HEK293 (cell line): ENCODE results near the gene KCNF1.

Source experiments
- HOXC10 ChIP-seq: sonication (generic); formaldehyde crosslinking; IDR thresholded peaks from 2 replicates; pipeline ENCODE4 v1.8.1; 2023; ENCODE audit warnings: mild to moderate bottlenecking, missing genetic modification reagents
- REPIN1 ChIP-seq: fragments of 450-650 bp; formaldehyde crosslinking; IDR thresholded peaks from 2 replicates; pipeline ENCODE4 v1.5.1; 2017; ENCODE audit warnings: missing biosample characterization, missing genetic modification characterization, low read depth
- WT1 ChIP-seq: fragments of 450-650 bp; formaldehyde crosslinking; IDR thresholded peaks from 2 replicates; pipeline ENCODE4 v1.5.1; 2016; ENCODE audit warnings: missing biosample characterization, missing genetic modification characterization
- YY2 ChIP-seq: fragments of 450-650 bp; formaldehyde crosslinking; IDR thresholded peaks from 2 replicates; pipeline ENCODE4 v1.5.1; 2016; ENCODE audit warnings: missing biosample characterization, missing genetic modification characterization
- ZNF274 ChIP-seq, 2 experiments: fragments of 200-500 bp in 1 of 2; fragments of 450-650 bp in 1 of 2; sonication (Bioruptor generic) in 1 of 2; formaldehyde crosslinking in 1 of 2; IDR thresholded peaks; 2 replicates each; pipeline versions ENCODE4 v1.5.1 to v1.6.1; 2014 to 2016; ENCODE audit warnings: borderline replicate concordance in 1 of 2, inconsistent platforms in 1 of 2, low read length in 1 of 2, missing biosample characterization in 1 of 2, missing genetic modification characterization in 1 of 2
- ZNF558 ChIP-seq: fragments of 450-650 bp; formaldehyde crosslinking; IDR thresholded peaks from 2 replicates; pipeline ENCODE4 v1.5.1; 2016; ENCODE audit warnings: missing biosample characterization, missing genetic modification characterization
- ZNF664 ChIP-seq: fragments of 450-650 bp; formaldehyde crosslinking; IDR thresholded peaks from 2 replicates; pipeline ENCODE4 v1.5.1; 2016; ENCODE audit warnings: missing biosample characterization, missing genetic modification characterization
- ZNF707 ChIP-seq: fragments of 450-650 bp; formaldehyde crosslinking; IDR thresholded peaks from 2 replicates; pipeline ENCODE4 v1.5.1; 2016; ENCODE audit warnings: missing biosample characterization, missing genetic modification characterization
- ZNF792 ChIP-seq: fragments of 450-650 bp; formaldehyde crosslinking; IDR thresholded peaks from 2 replicates; pipeline ENCODE4 v1.5.1; 2016; ENCODE audit warnings: missing biosample characterization, missing genetic modification characterization
- TF ChIP-seq, protein P1 (sequence below): fragments of 450-650 bp; formaldehyde crosslinking; IDR thresholded peaks from 2 replicates; pipeline ENCODE4 v1.5.1; 2016; ENCODE audit warnings: missing biosample characterization, missing genetic modification characterization
- TF ChIP-seq, protein P2 (sequence below): fragments of 450-650 bp; formaldehyde crosslinking; IDR thresholded peaks from 2 replicates; pipeline ENCODE4 v1.5.1; 2016; ENCODE audit warnings: missing biosample characterization, missing genetic modification characterization, low read depth

DNA sequence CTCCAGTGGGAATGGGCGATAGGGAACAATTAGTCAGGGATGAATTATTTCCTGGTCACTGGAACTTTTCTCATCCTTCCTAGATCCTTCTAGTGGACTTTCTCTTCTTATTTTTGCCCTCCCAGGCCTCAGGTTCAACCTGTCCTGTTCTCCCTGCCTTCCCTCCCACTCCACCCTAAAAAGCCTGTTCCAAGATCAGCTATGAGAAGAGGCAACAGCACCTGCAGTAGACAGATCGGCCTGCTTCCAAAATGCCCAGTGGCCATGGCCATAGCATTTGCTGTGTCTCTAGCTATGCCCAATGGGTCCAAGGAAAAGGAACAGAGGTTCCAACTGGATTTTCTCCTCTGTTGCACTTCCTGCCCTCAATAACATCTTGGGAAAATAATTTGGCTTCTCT is 16.5 kb upstream of the KCNF1 start:
- TF ChIP-seq ZNF707 (no peak), HOXC10 (CRISPR knock-in tag) (no peak), ZNF558 (tag by site-specific recombination) (no peak), REPIN1 (tag by site-specific recombination) (no peak), WT1 (tag by site-specific recombination) (no peak), YY2 (tag by site-specific recombination) (no peak), ZNF664 (tag by site-specific recombination) (no peak), ZNF792 (tag by site-specific recombination) (no peak), ZNF274 (IDR thresholded peaks at IDR 0.05; ENCODE audit: low read length) (no peak), ZNF274 (tag by site-specific recombination; IDR thresholded peaks at IDR 0.05; ENCODE audit: borderline replicate concordance) (no peak)
- TF ChIP-seq, protein P1, sequence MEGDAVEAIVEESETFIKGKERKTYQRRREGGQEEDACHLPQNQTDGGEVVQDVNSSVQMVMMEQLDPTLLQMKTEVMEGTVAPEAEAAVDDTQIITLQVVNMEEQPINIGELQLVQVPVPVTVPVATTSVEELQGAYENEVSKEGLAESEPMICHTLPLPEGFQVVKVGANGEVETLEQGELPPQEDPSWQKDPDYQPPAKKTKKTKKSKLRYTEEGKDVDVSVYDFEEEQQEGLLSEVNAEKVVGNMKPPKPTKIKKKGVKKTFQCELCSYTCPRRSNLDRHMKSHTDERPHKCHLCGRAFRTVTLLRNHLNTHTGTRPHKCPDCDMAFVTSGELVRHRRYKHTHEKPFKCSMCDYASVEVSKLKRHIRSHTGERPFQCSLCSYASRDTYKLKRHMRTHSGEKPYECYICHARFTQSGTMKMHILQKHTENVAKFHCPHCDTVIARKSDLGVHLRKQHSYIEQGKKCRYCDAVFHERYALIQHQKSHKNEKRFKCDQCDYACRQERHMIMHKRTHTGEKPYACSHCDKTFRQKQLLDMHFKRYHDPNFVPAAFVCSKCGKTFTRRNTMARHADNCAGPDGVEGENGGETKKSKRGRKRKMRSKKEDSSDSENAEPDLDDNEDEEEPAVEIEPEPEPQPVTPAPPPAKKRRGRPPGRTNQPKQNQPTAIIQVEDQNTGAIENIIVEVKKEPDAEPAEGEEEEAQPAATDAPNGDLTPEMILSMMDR (tag by site-specific recombination), result no peak
- TF ChIP-seq, protein P2, sequence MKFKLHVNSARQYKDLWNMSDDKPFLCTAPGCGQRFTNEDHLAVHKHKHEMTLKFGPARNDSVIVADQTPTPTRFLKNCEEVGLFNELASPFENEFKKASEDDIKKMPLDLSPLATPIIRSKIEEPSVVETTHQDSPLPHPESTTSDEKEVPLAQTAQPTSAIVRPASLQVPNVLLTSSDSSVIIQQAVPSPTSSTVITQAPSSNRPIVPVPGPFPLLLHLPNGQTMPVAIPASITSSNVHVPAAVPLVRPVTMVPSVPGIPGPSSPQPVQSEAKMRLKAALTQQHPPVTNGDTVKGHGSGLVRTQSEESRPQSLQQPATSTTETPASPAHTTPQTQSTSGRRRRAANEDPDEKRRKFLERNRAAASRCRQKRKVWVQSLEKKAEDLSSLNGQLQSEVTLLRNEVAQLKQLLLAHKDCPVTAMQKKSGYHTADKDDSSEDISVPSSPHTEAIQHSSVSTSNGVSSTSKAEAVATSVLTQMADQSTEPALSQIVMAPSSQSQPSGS (tag by site-specific recombination), result no peak
